ENCODE measurements around the gene AIFM3. TPM values are rescaled to one million over a fixed set of nuclear protein-coding genes. Genes with fewer than 3 reads are reported as not detected.

AIFM3 gene
- 10 to 100 TPM in 3 of 4 donors, 1 to 10 TPM in 1; 9.5 to 21.9 (median 11.7) TPM for total RNA-seq

GRCh38 chr22:20966883-20967696 is at the start of gene AIFM3:
TSS of gene AIFM3 (plus strand) at chr22:20967255. CDS start at chr22:20967945, 690 bp downstream.
- no peaks in the 10 kb centered on the region for H3K9me3 ChIP-seq
- H3K36me3 ChIP-seq: no peaks in the 10 kb centered on the region
- H3K27ac ChIP-seq: no peak within 1 kb of the TSS
- peaks cover 6 to 18% (median 15%) of the 10 kb centered on the region in 4 donors for H3K4me1 ChIP-seq
- no peak within 1 kb of the TSS for H3K4me3 ChIP-seq
- H3K27me3 ChIP-seq: no peaks in the 10 kb centered on the region
- TF ChIP-seq POLR2A (IDR thresholded peaks at IDR 0.05): no peak
- no peak for TF ChIP-seq CTCF (IDR thresholded peaks at IDR 0.05)
- no peak for DNase-seq

GRCh38 chr22:20918663-20919218 is 48.3 kb upstream of the AIFM3 start:
- Histone ChIP-seq H3K27ac (peak overlapping the region; percentile 35 to 98 (median 76)), H3K27me3 (no peaks in the 10 kb centered on the region), H3K9me3 (no peaks in the 10 kb centered on the region), H3K36me3 (no peaks in the 10 kb centered on the region), H3K4me1 (peaks cover 0 to 42% (median 0%) of the 10 kb centered on the region in 4 donors), H3K4me3 (peak overlapping the region; percentile 72 to 97 (median 94))
- no peak for DNase-seq
- TF ChIP-seq POLR2A (IDR thresholded peaks at IDR 0.05) (no peak), CTCF (IDR thresholded peaks at IDR 0.05) (no peak)

- no peaks in the 10 kb centered on the region for H3K9me3 ChIP-seq
- H3K4me1 ChIP-seq: peaks cover 0 to 47% (median 0%) of the 10 kb centered on the region in 4 donors
- no peak for DNase-seq
- peak overlapping the region in 2 of 4 donors; percentile 47 to 74 for H3K27ac ChIP-seq
- H3K4me3 ChIP-seq: peak overlapping the region; percentile 7 to 97 (median 64)
- H3K27me3 ChIP-seq: no peaks in the 10 kb centered on the region
- no peaks in the 10 kb centered on the region for H3K36me3 ChIP-seq
- TF ChIP-seq CTCF (IDR thresholded peaks at IDR 0.05) (no peak), POLR2A (IDR thresholded peaks at IDR 0.05) (no peak)
Observed at GRCh38 chr22:20919718-20920117, 47.3 kb upstream of the AIFM3 start.

GRCh38 chr22:20920881-20921203 is 46.2 kb upstream of the AIFM3 start:
- peaks cover 0 to 47% (median 0%) of the 10 kb centered on the region in 4 donors for H3K4me1 ChIP-seq
- H3K4me3 ChIP-seq: peak overlapping the region in 3 of 4 donors; percentile 35 to 97 (median 93)
- DNase-seq: no peak
- H3K27ac ChIP-seq: peak overlapping the region in 3 of 4 donors; percentile 4 to 74 (median 47)
- H3K36me3 ChIP-seq: no peaks in the 10 kb centered on the region
- H3K9me3 ChIP-seq: no peaks in the 10 kb centered on the region
- TF ChIP-seq POLR2A (IDR thresholded peaks at IDR 0.05): no peak
- no peak for TF ChIP-seq CTCF (IDR thresholded peaks at IDR 0.05)
- no peaks in the 10 kb centered on the region for H3K27me3 ChIP-seq

- no peak for TF ChIP-seq POLR2A (IDR thresholded peaks at IDR 0.05)
- TF ChIP-seq CTCF (IDR thresholded peaks at IDR 0.05): no peak
- Histone ChIP-seq H3K9me3 (no peaks in the 10 kb centered on the region), H3K36me3 (no peaks in the 10 kb centered on the region), H3K4me1 (peaks cover 0 to 46% (median 2%) of the 10 kb centered on the region in 4 donors), H3K4me3 (no peak overlapping the region), H3K27ac (no peak overlapping the region), H3K27me3 (no peaks in the 10 kb centered on the region)
- no peak for DNase-seq
Observed at GRCh38 chr22:20922141-20922751, 44.8 kb upstream of the AIFM3 start.
